GM12878 (cell line): ENCODE measurements around the gene COG2. TPM values are rescaled to one million over a fixed set of nuclear protein-coding genes. Genes with fewer than 3 reads are reported as not detected.

Source experiments
- BMI1 ChIP-seq: fragments of 450-650 bp; IDR thresholded peaks from 2 replicates; pipeline ENCODE4 v1.6.1; 2016; ENCODE audit warnings: mild to moderate bottlenecking, moderate library complexity, borderline replicate concordance
- EP300 ChIP-seq, 2 experiments: fragments of 150-350 bp in 1 of 2; IDR thresholded peaks; 2 replicates each; pipeline ENCODE4 v1.6.1; 2011 to 2012; ENCODE audit warnings: low read depth in 2 of 2, low read length in 2 of 2, borderline replicate concordance in 1 of 2, improper control_type of control experiment in 1 of 2, inconsistent platforms in 1 of 2; ENCODE audit not compliant: control insufficient read depth in 1 of 2
- HDAC2 ChIP-seq: fragments of 200-600 bp; sonication (generic); IDR thresholded peaks from 2 replicates; pipeline ENCODE4 v1.6.1; 2017
- NBN ChIP-seq: fragments of 450-650 bp; IDR thresholded peaks from 2 replicates; pipeline ENCODE4 v1.6.1; 2016
- NR2C1 ChIP-seq: fragments of 450-650 bp; IDR thresholded peaks from 2 replicates; pipeline ENCODE4 v1.6.1; 2017; ENCODE audit warnings: antibody characterized with exemption, mild to moderate bottlenecking, moderate library complexity
- NR2F1 ChIP-seq: fragments of 450-650 bp; conservative IDR thresholded peaks from 2 replicates; pipeline ENCODE4 v1.6.1; 2017; ENCODE audit warnings: mild to moderate bottlenecking
- PAX8 ChIP-seq: fragments of 450-650 bp; IDR thresholded peaks from 2 replicates; pipeline ENCODE4 v1.6.1; 2017; ENCODE audit warnings: mild to moderate bottlenecking, moderate library complexity
- RFX5 ChIP-seq: IDR thresholded peaks from 2 replicates; pipeline ENCODE4 v1.6.1; 2011; ENCODE audit warnings: low read depth, low read length, improper control_type of control experiment
- TBL1XR1 ChIP-seq: IDR thresholded peaks from 2 replicates; pipeline ENCODE4 v1.6.1; 2012; ENCODE audit warnings: low read depth, low read length, improper control_type of control experiment
- TCF3 ChIP-seq: IDR thresholded peaks from 2 replicates; pipeline ENCODE4 v1.6.1; 2012; ENCODE audit warnings: low read depth, mild to moderate bottlenecking, low read length, borderline replicate concordance; ENCODE audit not compliant: insufficient read depth
- ZNF622 ChIP-seq: fragments of 450-650 bp; IDR thresholded peaks from 2 replicates; pipeline ENCODE4 v1.6.1; 2017; ENCODE audit warnings: mild to moderate bottlenecking, inconsistent platforms
- polyA plus RNA-seq, 11 experiments: library from polyadenylated mRNA; depleted of rRNA in 4 of 11; unstranded in 6 of 11; stranded (reverse) in 5 of 11; fragments of >200 nt; fragmentation: Nextera tagmentation in 4 of 11; fragmentation: Illumina TruSeq in 1 of 11; extraction: Ambion mirVana in 4 of 11; extraction: Trizol in 1 of 11; gene quantifications; 1 replicate in 1 of 11; 2 replicates in 10 of 11; pipeline versions ENCODE4 v1.2.1 to v1.2.3, GENCODE V29; 2011 to 2016; ENCODE audit warnings: inconsistent platforms in 2 of 11, missing spikeins in 2 of 11, low read depth in 1 of 11
- total RNA-seq, 4 experiments: library from RNA; depleted of rRNA in 3 of 4; stranded (reverse); fragments of >200 nt in 3 of 4; fragmentation: Illumina TruSeq in 1 of 4; extraction: Trizol in 1 of 4; gene quantifications; 2 replicates each; pipeline versions ENCODE4 v1.2.1 to v1.2.3, GENCODE V29; 2013 to 2021
- TF ChIP-seq, protein P1 (sequence below): fragments of 450-650 bp; IDR thresholded peaks from 2 replicates; pipeline ENCODE4 v1.6.1; 2017; ENCODE audit warnings: mild to moderate bottlenecking, moderate library complexity
- TF ChIP-seq, protein P2 (sequence below): fragments of 450-650 bp; IDR thresholded peaks from 2 replicates; pipeline ENCODE4 v1.6.1; 2017; ENCODE audit warnings: mild to moderate bottlenecking, moderate library complexity
- TF ChIP-seq, protein P3 (sequence below): IDR thresholded peaks from 2 replicates; pipeline ENCODE4 v1.6.1; 2011; ENCODE audit warnings: borderline replicate concordance, low read depth, mild to moderate bottlenecking, moderate library complexity, mixed read lengths, low read length; ENCODE audit not compliant: insufficient read depth; ENCODE audit errors: extremely low read length
- TF ChIP-seq, protein P4 (sequence below): IDR thresholded peaks from 2 replicates; pipeline ENCODE4 v1.6.1; 2012; ENCODE audit warnings: improper control_type of control experiment, low read depth, low read length; ENCODE audit not compliant: insufficient replicate concordance

Gene COG2
- total and polyA plus RNA-seq, 10 of the 15 experiments (the other 5 are each of a cell fraction or from before 2014, with no cell fraction given) = 15.0 to 31.5 (median 28.3) TPM

- no peak for TF ChIP-seq ZNF622
- peak; percentile 98 for TF ChIP-seq NR2F1
- TF ChIP-seq EP300 (IDR thresholded peaks at IDR 0.05; ENCODE audit: borderline replicate concordance in 1 of 2, control insufficient read depth in 1 of 2, low read depth in 2 of 2, low read length in 2 of 2) = no peak
- TF ChIP-seq, protein P1, sequence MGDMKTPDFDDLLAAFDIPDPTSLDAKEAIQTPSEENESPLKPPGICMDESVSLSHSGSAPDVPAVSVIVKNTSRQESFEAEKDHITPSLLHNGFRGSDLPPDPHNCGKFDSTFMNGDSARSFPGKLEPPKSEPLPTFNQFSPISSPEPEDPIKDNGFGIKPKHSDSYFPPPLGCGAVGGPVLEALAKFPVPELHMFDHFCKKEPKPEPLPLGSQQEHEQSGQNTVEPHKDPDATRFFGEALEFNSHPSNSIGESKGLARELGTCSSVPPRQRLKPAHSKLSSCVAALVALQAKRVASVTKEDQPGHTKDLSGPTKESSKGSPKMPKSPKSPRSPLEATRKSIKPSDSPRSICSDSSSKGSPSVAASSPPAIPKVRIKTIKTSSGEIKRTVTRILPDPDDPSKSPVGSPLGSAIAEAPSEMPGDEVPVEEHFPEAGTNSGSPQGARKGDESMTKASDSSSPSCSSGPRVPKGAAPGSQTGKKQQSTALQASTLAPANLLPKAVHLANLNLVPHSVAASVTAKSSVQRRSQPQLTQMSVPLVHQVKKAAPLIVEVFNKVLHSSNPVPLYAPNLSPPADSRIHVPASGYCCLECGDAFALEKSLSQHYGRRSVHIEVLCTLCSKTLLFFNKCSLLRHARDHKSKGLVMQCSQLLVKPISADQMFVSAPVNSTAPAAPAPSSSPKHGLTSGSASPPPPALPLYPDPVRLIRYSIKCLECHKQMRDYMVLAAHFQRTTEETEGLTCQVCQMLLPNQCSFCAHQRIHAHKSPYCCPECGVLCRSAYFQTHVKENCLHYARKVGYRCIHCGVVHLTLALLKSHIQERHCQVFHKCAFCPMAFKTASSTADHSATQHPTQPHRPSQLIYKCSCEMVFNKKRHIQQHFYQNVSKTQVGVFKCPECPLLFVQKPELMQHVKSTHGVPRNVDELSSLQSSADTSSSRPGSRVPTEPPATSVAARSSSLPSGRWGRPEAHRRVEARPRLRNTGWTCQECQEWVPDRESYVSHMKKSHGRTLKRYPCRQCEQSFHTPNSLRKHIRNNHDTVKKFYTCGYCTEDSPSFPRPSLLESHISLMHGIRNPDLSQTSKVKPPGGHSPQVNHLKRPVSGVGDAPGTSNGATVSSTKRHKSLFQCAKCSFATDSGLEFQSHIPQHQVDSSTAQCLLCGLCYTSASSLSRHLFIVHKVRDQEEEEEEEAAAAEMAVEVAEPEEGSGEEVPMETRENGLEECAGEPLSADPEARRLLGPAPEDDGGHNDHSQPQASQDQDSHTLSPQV = peak; percentile 75; the same call in 1 of the 2 replicates
- TF ChIP-seq, protein P2, sequence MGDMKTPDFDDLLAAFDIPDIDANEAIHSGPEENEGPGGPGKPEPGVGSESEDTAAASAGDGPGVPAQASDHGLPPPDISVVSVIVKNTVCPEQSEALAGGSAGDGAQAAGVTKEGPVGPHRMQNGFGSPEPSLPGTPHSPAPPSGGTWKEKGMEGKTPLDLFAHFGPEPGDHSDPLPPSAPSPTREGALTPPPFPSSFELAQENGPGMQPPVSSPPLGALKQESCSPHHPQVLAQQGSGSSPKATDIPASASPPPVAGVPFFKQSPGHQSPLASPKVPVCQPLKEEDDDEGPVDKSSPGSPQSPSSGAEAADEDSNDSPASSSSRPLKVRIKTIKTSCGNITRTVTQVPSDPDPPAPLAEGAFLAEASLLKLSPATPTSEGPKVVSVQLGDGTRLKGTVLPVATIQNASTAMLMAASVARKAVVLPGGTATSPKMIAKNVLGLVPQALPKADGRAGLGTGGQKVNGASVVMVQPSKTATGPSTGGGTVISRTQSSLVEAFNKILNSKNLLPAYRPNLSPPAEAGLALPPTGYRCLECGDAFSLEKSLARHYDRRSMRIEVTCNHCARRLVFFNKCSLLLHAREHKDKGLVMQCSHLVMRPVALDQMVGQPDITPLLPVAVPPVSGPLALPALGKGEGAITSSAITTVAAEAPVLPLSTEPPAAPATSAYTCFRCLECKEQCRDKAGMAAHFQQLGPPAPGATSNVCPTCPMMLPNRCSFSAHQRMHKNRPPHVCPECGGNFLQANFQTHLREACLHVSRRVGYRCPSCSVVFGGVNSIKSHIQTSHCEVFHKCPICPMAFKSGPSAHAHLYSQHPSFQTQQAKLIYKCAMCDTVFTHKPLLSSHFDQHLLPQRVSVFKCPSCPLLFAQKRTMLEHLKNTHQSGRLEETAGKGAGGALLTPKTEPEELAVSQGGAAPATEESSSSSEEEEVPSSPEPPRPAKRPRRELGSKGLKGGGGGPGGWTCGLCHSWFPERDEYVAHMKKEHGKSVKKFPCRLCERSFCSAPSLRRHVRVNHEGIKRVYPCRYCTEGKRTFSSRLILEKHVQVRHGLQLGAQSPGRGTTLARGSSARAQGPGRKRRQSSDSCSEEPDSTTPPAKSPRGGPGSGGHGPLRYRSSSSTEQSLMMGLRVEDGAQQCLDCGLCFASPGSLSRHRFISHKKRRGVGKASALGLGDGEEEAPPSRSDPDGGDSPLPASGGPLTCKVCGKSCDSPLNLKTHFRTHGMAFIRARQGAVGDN = no peak
- TF ChIP-seq TCF3 = 0 out of 2 replicates have a peak, but pooled peaks have one; percentile 38
- no peak for TF ChIP-seq HDAC2
- TF ChIP-seq, protein P3, sequence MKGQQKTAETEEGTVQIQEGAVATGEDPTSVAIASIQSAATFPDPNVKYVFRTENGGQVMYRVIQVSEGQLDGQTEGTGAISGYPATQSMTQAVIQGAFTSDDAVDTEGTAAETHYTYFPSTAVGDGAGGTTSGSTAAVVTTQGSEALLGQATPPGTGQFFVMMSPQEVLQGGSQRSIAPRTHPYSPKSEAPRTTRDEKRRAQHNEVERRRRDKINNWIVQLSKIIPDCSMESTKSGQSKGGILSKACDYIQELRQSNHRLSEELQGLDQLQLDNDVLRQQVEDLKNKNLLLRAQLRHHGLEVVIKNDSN = no peak
- no peak for TF ChIP-seq BMI1
- TF ChIP-seq NR2C1 = peak; percentile 60
- no peak for TF ChIP-seq NBN
- TF ChIP-seq TBL1XR1 = peak; percentile 58
- TF ChIP-seq, protein P4, sequence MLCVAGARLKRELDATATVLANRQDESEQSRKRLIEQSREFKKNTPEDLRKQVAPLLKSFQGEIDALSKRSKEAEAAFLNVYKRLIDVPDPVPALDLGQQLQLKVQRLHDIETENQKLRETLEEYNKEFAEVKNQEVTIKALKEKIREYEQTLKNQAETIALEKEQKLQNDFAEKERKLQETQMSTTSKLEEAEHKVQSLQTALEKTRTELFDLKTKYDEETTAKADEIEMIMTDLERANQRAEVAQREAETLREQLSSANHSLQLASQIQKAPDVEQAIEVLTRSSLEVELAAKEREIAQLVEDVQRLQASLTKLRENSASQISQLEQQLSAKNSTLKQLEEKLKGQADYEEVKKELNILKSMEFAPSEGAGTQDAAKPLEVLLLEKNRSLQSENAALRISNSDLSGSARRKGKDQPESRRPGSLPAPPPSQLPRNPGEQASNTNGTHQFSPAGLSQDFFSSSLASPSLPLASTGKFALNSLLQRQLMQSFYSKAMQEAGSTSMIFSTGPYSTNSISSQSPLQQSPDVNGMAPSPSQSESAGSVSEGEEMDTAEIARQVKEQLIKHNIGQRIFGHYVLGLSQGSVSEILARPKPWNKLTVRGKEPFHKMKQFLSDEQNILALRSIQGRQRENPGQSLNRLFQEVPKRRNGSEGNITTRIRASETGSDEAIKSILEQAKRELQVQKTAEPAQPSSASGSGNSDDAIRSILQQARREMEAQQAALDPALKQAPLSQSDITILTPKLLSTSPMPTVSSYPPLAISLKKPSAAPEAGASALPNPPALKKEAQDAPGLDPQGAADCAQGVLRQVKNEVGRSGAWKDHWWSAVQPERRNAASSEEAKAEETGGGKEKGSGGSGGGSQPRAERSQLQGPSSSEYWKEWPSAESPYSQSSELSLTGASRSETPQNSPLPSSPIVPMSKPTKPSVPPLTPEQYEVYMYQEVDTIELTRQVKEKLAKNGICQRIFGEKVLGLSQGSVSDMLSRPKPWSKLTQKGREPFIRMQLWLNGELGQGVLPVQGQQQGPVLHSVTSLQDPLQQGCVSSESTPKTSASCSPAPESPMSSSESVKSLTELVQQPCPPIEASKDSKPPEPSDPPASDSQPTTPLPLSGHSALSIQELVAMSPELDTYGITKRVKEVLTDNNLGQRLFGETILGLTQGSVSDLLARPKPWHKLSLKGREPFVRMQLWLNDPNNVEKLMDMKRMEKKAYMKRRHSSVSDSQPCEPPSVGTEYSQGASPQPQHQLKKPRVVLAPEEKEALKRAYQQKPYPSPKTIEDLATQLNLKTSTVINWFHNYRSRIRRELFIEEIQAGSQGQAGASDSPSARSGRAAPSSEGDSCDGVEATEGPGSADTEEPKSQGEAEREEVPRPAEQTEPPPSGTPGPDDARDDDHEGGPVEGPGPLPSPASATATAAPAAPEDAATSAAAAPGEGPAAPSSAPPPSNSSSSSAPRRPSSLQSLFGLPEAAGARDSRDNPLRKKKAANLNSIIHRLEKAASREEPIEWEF = no peak
- TF ChIP-seq PAX8 = no peak
- no peak; the same call in 1 of the 2 replicates for TF ChIP-seq RFX5
These were observed at the start of gene COG2 (continued) for GRCh38 chr1:230642263-230642959.
